HFF-Myc (cell line): ENCODE data around the gene CFHR4.
"Not testable (repeated sequence)": the region's sequence is repeated elsewhere in the genome, so short reads cannot be mapped to it uniquely, and the experiment has no call there.

ENCODE experiments used
- DNase-seq: peaks from one replicate; pipeline ENCODE4 v3.0.0-alpha.2; 2011; ENCODE audit warnings: low read depth; ENCODE audit errors: extremely low read depth
- H3K4me3 ChIP-seq: replicated peaks from 2 replicates; pipeline ENCODE4 v1.5.1; 2011; ENCODE audit warnings: low read depth, mild to moderate bottlenecking, control low read depth, low read length
- TF ChIP-seq, protein P1 (sequence below): IDR thresholded peaks from 2 replicates; pipeline ENCODE4 v1.5.1; 2012; ENCODE audit warnings: mild to moderate bottlenecking, low read depth, low read length, control low read depth; ENCODE audit errors: missing control alignments

The CFHR4 gene

GRCh38 chr1:196896355-196896754 is 8.5 kb downstream of the CFHR4 start:
- H3K4me3 ChIP-seq: no peak overlapping the region
- DNase-seq: no peak
- TF ChIP-seq, protein P1, sequence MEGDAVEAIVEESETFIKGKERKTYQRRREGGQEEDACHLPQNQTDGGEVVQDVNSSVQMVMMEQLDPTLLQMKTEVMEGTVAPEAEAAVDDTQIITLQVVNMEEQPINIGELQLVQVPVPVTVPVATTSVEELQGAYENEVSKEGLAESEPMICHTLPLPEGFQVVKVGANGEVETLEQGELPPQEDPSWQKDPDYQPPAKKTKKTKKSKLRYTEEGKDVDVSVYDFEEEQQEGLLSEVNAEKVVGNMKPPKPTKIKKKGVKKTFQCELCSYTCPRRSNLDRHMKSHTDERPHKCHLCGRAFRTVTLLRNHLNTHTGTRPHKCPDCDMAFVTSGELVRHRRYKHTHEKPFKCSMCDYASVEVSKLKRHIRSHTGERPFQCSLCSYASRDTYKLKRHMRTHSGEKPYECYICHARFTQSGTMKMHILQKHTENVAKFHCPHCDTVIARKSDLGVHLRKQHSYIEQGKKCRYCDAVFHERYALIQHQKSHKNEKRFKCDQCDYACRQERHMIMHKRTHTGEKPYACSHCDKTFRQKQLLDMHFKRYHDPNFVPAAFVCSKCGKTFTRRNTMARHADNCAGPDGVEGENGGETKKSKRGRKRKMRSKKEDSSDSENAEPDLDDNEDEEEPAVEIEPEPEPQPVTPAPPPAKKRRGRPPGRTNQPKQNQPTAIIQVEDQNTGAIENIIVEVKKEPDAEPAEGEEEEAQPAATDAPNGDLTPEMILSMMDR: no peak

- no peak overlapping the region for H3K4me3 ChIP-seq
- DNase-seq: no peak
- TF ChIP-seq, protein P1: no peak
Observed at GRCh38 chr1:196897158-196897828, 9.4 kb downstream of the CFHR4 start.

GRCh38 chr1:196902344-196902743 is 14.5 kb downstream of the CFHR4 start:
- TF ChIP-seq, protein P1: no peak
- no peak overlapping the region for H3K4me3 ChIP-seq
- no peak for DNase-seq

DNA sequence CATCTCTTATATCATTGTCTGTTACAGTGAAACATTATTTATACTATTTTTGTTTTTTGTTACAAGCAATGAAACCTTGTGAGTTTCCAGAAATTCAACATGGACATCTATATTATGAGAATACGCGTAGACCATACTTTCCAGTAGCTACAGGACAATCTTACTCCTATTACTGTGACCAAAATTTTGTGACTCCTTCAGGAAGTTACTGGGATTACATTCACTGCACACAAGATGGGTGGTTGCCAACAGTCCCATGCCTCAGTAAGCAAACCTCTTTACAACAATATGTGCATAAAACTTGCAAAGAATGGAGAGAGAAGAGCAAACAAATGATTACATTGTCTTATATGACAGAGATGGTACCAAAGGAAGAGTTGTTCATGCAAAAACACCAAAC is 22.4 kb downstream of the CFHR4 start:
- H3K4me3 ChIP-seq: no peak overlapping the region
- DNase-seq: no peak
- TF ChIP-seq, protein P1: no peak

GRCh38 chr1:196912283-196912682 is 24.4 kb downstream of the CFHR4 start:
- H3K4me3 ChIP-seq, DNase-seq: not testable (repeated sequence)

- H3K4me3 ChIP-seq, DNase-seq: not testable (repeated sequence)
Observed at GRCh38 chr1:196926839-196927238, 39.0 kb downstream of the CFHR4 start.

DNA sequence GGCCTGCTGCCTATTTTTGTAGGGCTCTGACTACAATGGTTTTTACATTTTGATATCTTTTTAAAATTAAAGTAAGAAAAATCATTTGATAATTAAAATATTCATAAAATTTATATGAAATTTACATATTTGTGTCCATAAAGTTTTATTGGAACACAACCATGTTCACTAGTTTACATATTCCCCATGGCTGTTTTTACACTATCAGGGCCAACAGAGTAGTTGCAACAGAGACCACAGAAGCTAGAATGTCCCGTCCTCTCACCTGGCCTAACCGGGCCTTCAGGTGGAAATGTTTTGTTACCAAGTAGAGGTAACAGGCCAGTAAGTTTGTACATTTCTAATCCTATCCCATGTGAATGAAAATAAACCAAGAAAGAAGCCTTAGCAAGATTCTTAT is 45.0 kb downstream of the CFHR4 start:
- not testable (repeated sequence) for H3K4me3 ChIP-seq, DNase-seq

DNA sequence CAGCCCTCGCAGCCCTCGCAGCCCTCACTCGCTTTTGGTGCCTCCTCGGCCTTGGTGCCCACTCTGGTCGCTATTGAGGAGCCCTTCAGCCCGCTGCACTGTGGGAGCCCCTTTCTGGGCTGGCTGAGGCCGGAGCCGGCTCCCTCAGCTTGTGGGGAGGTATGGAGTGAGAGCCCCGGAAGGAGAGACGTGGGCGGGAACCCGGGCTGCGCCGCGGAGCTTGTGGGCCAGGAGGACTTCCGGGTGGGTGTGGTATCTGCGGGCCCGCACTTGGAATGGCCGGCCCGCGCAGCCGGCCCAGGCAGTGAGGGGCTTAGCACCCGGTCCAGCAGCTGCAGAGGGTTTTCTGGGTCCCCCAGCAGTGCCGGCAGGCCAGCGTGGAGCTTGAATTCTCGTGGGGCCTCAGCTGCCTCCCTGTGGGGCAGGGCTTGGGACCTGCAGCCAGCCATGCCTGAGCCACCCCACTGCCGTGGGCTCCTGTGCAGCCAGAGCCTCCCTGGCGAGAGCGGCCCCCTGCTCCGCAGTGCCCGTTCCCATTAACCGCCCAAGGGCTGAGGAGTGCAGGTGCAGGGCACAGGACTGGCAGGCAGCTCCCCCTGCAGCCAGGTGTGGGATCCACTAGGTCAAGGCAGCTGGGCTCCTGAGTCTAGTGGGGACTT is 45.8 kb downstream of the CFHR4 start:
- H3K4me3 ChIP-seq: no peak overlapping the region
- TF ChIP-seq, protein P1: no peak
- no peak for DNase-seq

- not testable (repeated sequence) for DNase-seq, H3K4me3 ChIP-seq
Observed at GRCh38 chr1:196941474-196941873, 53.6 kb downstream of the CFHR4 start.

- H3K4me3 ChIP-seq, DNase-seq: not testable (repeated sequence)
Observed at GRCh38 chr1:196943568-196943967, 55.7 kb downstream of the CFHR4 start, which contains the start of gene CFHR2. CFHR2 (plus strand) TSS chr1:196943738; CDS start chr1:196943881, 143 bp downstream.
